ENCODE data around the gene MRTFB. TPM values are rescaled to one million over a fixed set of nuclear protein-coding genes. Genes with fewer than 3 reads are reported as not detected.

MRTFB gene
- total RNA-seq, 1 experiment from 2014 or later = 67.3 TPM

DNA sequence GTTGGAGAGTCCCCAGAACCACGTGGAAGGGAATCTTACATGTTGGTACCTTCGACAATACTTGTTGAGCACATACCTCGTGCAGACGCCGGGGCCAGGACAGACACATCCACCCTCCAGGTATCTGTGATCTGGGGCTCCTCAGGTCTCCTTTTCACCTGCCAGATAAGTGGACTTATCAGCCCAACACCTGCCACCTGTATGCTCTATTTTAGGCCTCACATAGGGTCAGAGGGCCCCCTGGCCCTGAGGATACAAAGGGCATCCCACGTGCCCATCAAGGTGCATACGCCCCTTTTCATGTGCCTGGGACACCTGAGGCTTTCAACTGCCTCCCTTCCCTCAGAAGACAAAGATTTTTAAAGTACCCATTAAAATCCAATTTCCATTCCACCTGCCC lies 212.7 kb downstream of the MRTFB start:
- Mint-ChIP-seq H3K36me3 (ENCODE audit: insufficient read depth, unreplicated experiment) (peaks cover 27% of the 10 kb centered on the region), H3K27me3 (ENCODE audit: unreplicated experiment) (no peaks in the 10 kb centered on the region), H3K9me3 (ENCODE audit: low read depth, unreplicated experiment) (no peaks in the 10 kb centered on the region), H3K4me3 (ENCODE audit: low read depth, unreplicated experiment) (no peak overlapping the region), H3K27ac (ENCODE audit: unreplicated experiment) (no peak overlapping the region), H3K4me1 (ENCODE audit: low read depth, unreplicated experiment) (peaks cover 8% of the 10 kb centered on the region)
- no peak for TF ChIP-seq CTCF (IDR thresholded peaks at IDR 0.05; ENCODE audit: unreplicated experiment)
- BruUV-seq (replicated peaks) = no TSS peak
- no peak for DNase-seq
- intact Hi-C loops (cut with micrococcal nuclease; ENCODE audit: unreplicated experiment) = no loop called here
- CTCF ChIA-PET = no interaction called here

DNA sequence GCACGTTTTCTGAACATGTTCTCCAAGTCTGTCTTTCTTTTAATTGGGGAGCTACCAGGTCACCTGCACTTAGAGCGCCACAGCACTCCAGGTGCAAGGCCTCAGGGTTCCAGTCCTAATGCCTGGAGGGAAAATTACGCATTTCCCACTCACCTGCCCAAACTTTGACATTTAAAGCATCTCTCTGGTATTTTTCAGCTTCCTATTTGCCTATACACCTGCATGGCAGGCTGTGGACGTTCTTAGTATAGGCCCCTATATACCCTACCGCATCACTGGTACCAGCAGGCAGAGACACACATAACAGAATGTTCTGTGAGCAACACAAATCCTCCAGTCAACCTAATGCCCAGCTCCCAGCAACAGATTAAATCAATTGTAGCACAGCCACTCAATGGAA lies 213.3 kb downstream of the MRTFB start:
- H3K36me3 Mint-ChIP-seq (ENCODE audit: insufficient read depth, unreplicated experiment) = peaks cover 27% of the 10 kb centered on the region
- peaks cover 3% of the 10 kb centered on the region for H3K9me3 Mint-ChIP-seq (ENCODE audit: low read depth, unreplicated experiment)
- H3K4me1 Mint-ChIP-seq (ENCODE audit: low read depth, unreplicated experiment) = peaks cover 8% of the 10 kb centered on the region
- H3K27me3 Mint-ChIP-seq (ENCODE audit: unreplicated experiment) = no peaks in the 10 kb centered on the region
- no peak for TF ChIP-seq CTCF (IDR thresholded peaks at IDR 0.05; ENCODE audit: unreplicated experiment)
- intact Hi-C loops (cut with micrococcal nuclease; ENCODE audit: unreplicated experiment) = no loop called here
- H3K27ac Mint-ChIP-seq (ENCODE audit: unreplicated experiment) = no peak overlapping the region
- no TSS peak for BruUV-seq (replicated peaks)
- no peak for DNase-seq
- CTCF ChIA-PET = interaction anchor here (2.1 kb wide), 1 partner anchor 364 kb away, joined by 15 read pairs; the partner anchor contains the start of gene ERCC4
- peak overlapping the region; percentile 82 for H3K4me3 Mint-ChIP-seq (ENCODE audit: low read depth, unreplicated experiment)

GRCh38 chr16:14284930-14285512 lies 213.9 kb downstream of the MRTFB start:
- H3K4me3 Mint-ChIP-seq (ENCODE audit: low read depth, unreplicated experiment) = peak overlapping the region; percentile 82
- peaks cover 8% of the 10 kb centered on the region for H3K4me1 Mint-ChIP-seq (ENCODE audit: low read depth, unreplicated experiment)
- H3K36me3 Mint-ChIP-seq (ENCODE audit: insufficient read depth, unreplicated experiment) = peaks cover 30% of the 10 kb centered on the region
- peaks cover 3% of the 10 kb centered on the region for H3K9me3 Mint-ChIP-seq (ENCODE audit: low read depth, unreplicated experiment)
- BruUV-seq (replicated peaks) = no TSS peak
- TF ChIP-seq CTCF (IDR thresholded peaks at IDR 0.05; ENCODE audit: unreplicated experiment) = peak; percentile 13
- peak overlapping the region; percentile 93 for H3K27ac Mint-ChIP-seq (ENCODE audit: unreplicated experiment)
- H3K27me3 Mint-ChIP-seq (ENCODE audit: unreplicated experiment) = no peaks in the 10 kb centered on the region
- CTCF ChIA-PET = interaction anchor here (0.5 to 2.1 kb wide), 6 partner anchors 35 to 365 kb away, joined by 3 to 15 read pairs (median 5); partner anchors contain the start of gene ERCC4
- intact Hi-C loops (cut with micrococcal nuclease; ENCODE audit: unreplicated experiment) = loop anchor here (1.0 to 5.0 kb wide), 2 partner anchors 242 to 362 kb away; no protein-coding TSS in a partner anchor
- peak; percentile 73 for DNase-seq

DNA sequence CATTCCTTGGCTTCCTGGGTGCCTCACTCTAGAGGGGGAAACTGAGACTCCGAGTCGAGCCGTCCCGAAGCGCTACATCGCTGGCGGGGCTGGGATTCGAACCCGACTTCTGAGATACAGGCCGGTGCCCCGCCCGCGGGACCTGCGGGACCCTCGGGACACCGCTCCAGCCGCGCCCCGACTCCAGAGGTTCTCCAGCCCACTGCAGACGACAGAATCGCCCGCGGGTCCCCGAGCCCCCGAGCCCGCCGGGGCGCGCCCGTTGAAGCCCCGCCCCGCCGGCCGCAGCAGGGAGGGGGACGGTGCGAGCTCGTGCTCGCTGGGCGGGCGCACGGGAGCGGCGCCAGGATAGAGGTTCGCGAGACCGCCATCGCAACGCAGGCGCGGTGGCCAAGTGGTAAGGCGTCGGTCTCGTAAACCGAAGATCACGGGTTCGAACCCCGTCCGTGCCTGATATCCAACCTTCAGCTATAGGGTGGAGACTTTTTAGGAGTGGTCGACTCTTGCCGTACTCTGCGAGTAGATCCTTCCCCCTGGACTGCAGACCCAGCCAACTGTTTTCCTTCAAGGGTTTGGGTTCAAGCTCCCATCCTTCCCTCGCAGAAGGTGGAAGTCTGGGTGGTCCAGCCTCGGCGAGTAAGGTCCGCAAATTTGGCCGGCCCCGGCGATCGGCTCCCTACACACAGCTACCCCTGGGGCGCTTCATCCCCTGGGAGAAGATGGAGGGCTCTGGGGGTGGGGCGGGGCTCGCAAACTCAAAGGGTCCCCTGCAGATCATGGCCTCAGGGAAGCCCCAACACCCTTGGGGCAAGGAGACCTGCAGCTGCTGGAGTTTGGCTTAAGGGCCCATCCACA lies 214.6 kb downstream of the MRTFB start:
- Mint-ChIP-seq H3K27me3 (ENCODE audit: unreplicated experiment) (no peaks in the 10 kb centered on the region), H3K9me3 (ENCODE audit: low read depth, unreplicated experiment) (peaks cover 3% of the 10 kb centered on the region), H3K27ac (ENCODE audit: unreplicated experiment) (peak overlapping the region; percentile 93), H3K4me3 (ENCODE audit: low read depth, unreplicated experiment) (peak overlapping the region; percentile 82), H3K4me1 (ENCODE audit: low read depth, unreplicated experiment) (peaks cover 8% of the 10 kb centered on the region), H3K36me3 (ENCODE audit: insufficient read depth, unreplicated experiment) (peaks cover 34% of the 10 kb centered on the region)
- intact Hi-C loops (cut with micrococcal nuclease; ENCODE audit: unreplicated experiment) = loop anchor here (1.0 to 5.0 kb wide), 2 partner anchors 242 to 362 kb away; no protein-coding TSS in a partner anchor
- TSS peak; percentile 100 for BruUV-seq (replicated peaks)
- TF ChIP-seq CTCF (IDR thresholded peaks at IDR 0.05; ENCODE audit: unreplicated experiment) = no peak
- CTCF ChIA-PET = interaction anchor here (0.5 to 2.1 kb wide), 10 partner anchors 19 to 366 kb away, joined by 3 to 15 read pairs (median 4); partner anchors contain the start of gene ERCC4
- peak; percentile 96 for DNase-seq
